K562 (cell line): ENCODE measurements around the gene MYCBP. TPM values are rescaled to one million over a fixed set of nuclear protein-coding genes. Genes with fewer than 3 reads are reported as not detected.

Source experiments
- BCL6 ChIP-seq: fragments of 250-450 bp; sonication (Bioruptor Pico); IDR thresholded peaks from 2 replicates; pipeline ENCODE4 v1.4.0; 2020
- DDX20 ChIP-seq: fragments of 450-650 bp; IDR thresholded peaks from 2 replicates; pipeline ENCODE4 v1.6.1; 2016; ENCODE audit warnings: missing genetic modification characterization, low read depth, mild to moderate bottlenecking, missing compliant biosample characterization, moderate library complexity
- DEAF1 ChIP-seq: fragments of 450-650 bp; formaldehyde crosslinking; IDR thresholded peaks from 2 replicates; pipeline ENCODE4 v1.4.0; 2020; ENCODE audit warnings: mild to moderate bottlenecking, moderate library complexity
- EP300 ChIP-seq: IDR thresholded peaks from 2 replicates; pipeline ENCODE4 v1.6.1; 2012; ENCODE audit warnings: low read length, improper control_type of control experiment
- FOXJ3 ChIP-seq: sonication (generic); formaldehyde crosslinking; IDR thresholded peaks from 2 replicates; pipeline ENCODE4 v1.4.0; 2020; ENCODE audit warnings: mild to moderate bottlenecking, missing genetic modification reagents
- HDAC2 ChIP-seq: fragments of 450-650 bp; IDR thresholded peaks from 2 replicates; pipeline ENCODE4 v1.6.1; 2016; ENCODE audit warnings: mild to moderate bottlenecking
- HNRNPL ChIP-seq: fragments of 200-400 bp; formaldehyde crosslinking; IDR thresholded peaks from 2 replicates; pipeline ENCODE4 v1.6.1; 2017; ENCODE audit warnings: low read depth, mild to moderate bottlenecking, low read length
- HNRNPLL ChIP-seq: fragments of 200-400 bp; formaldehyde crosslinking; IDR thresholded peaks from 2 replicates; pipeline ENCODE4 v1.6.1; 2017; ENCODE audit warnings: low read length, low read depth, mild to moderate bottlenecking; ENCODE audit not compliant: poor library complexity, severe bottlenecking
- KAT7 ChIP-seq: sonication (generic); formaldehyde crosslinking; IDR thresholded peaks from 2 replicates; pipeline ENCODE4 v1.8.0; 2022; ENCODE audit warnings: missing genetic modification reagents, mild to moderate bottlenecking, borderline replicate concordance
- KHSRP ChIP-seq: fragments of 450-650 bp; IDR thresholded peaks from 2 replicates; pipeline ENCODE4 v1.6.1; 2017
- MAZ ChIP-seq, 2 experiments: fragments of 450-650 bp in 1 of 2; sonication (generic) in 1 of 2; formaldehyde crosslinking; IDR thresholded peaks in 1 of 2; conservative IDR thresholded peaks in 1 of 2; 2 replicates each; pipeline versions ENCODE4 v1.4.0 to v1.5.0; 2020; ENCODE audit warnings: mild to moderate bottlenecking in 1 of 2, missing genetic modification reagents in 1 of 2
- NRF1 ChIP-seq, 2 experiments: fragments of 450-650 bp; IDR thresholded peaks in 1 of 2; conservative IDR thresholded peaks in 1 of 2; 2 replicates each; pipeline ENCODE4 v1.6.1; 2014; ENCODE audit warnings: mild to moderate bottlenecking in 2 of 2
- PATZ1 ChIP-seq: fragments of 250-450 bp; sonication (Bioruptor Pico); IDR thresholded peaks from 2 replicates; pipeline ENCODE4 v1.5.0; 2020; ENCODE audit warnings: mild to moderate bottlenecking, borderline replicate concordance
- PURB ChIP-seq: sonication (generic); formaldehyde crosslinking; IDR thresholded peaks from 2 replicates; pipeline ENCODE4 v1.9.0; 2021; ENCODE audit warnings: low read depth, mild to moderate bottlenecking, missing genetic modification reagents
- RHOXF2B ChIP-seq: fragments of 250-450 bp; sonication (Bioruptor Pico); conservative IDR thresholded peaks from 2 replicates; pipeline ENCODE4 v1.5.1; 2021
- SMARCA4 ChIP-seq: fragments of 450-650 bp; IDR thresholded peaks from 2 replicates; pipeline ENCODE4 v1.6.1; 2016
- TSC22D4 ChIP-seq: fragments of 450-650 bp; IDR thresholded peaks from 2 replicates; pipeline ENCODE4 v1.6.1; 2016; ENCODE audit warnings: missing genetic modification characterization, missing biosample characterization, control low read depth
- USF1 ChIP-seq: sonication (generic); formaldehyde crosslinking; IDR thresholded peaks from 2 replicates; pipeline ENCODE4 v1.9.0; 2022; ENCODE audit warnings: mild to moderate bottlenecking, missing genetic modification reagents
- ZNF239 ChIP-seq: fragments of 250-450 bp; sonication (Bioruptor Pico); IDR thresholded peaks from 2 replicates; pipeline ENCODE4 v1.4.0; 2020; ENCODE audit warnings: mild to moderate bottlenecking
- ZNF398 ChIP-seq: fragments of 250-450 bp; sonication (Bioruptor Pico); IDR thresholded peaks from 2 replicates; pipeline ENCODE4 v1.8.0; 2021; ENCODE audit warnings: moderate library complexity, mild to moderate bottlenecking, inconsistent platforms
- ZNF449 ChIP-seq: fragments of 250-450 bp; sonication (Bioruptor Pico); IDR thresholded peaks from 2 replicates; pipeline ENCODE4 v1.8.0; 2022; ENCODE audit warnings: moderate library complexity, mild to moderate bottlenecking, inconsistent platforms
- polyA plus RNA-seq, 8 experiments: library from polyadenylated mRNA; depleted of rRNA in 4 of 8; stranded (reverse) in 5 of 8; unstranded in 3 of 8; fragments of >200 nt; fragmentation: Nextera tagmentation in 2 of 8; fragmentation: Illumina TruSeq in 1 of 8; extraction: Ambion mirVana in 2 of 8; extraction: Trizol in 1 of 8; gene quantifications; 2 replicates each; pipeline versions ENCODE4 v1.2.1 to v1.2.3, GENCODE V29; 2011 to 2014; ENCODE audit warnings: inconsistent platforms in 1 of 8, missing spikeins in 1 of 8
- total RNA-seq, 7 experiments: library from RNA; depleted of rRNA in 6 of 7; stranded (reverse); fragments of >200 nt in 6 of 7; fragmentation: Illumina TruSeq in 2 of 7; extraction: Trizol in 2 of 7; gene quantifications; 2 replicates each; pipeline versions ENCODE4 v1.2.1 to v1.2.3, GENCODE V29; 2011 to 2021; ENCODE audit warnings: low replicate concordance in 1 of 7

Gene MYCBP
- total and polyA plus RNA-seq, 9 of the 15 experiments (the other 6 are each of a cell fraction or from before 2014, with no cell fraction given) = 32.3 to 253 (median 72.9) TPM

- TF ChIP-seq MAZ (CRISPR knock-in tag; conservative IDR thresholded peaks at IDR 0.05 in 1 of 2, IDR thresholded peaks at IDR 0.05 in 1 of 2) (no peak; a peak in 1 of 4 replicates), KAT7 (CRISPR knock-in tag) (no peak), ZNF398 (CRISPR knock-in tag) (no peak), TSC22D4 (tag) (no peak), KHSRP (no peak), NRF1 (conservative IDR thresholded peaks at IDR 0.05 in 1 of 2, IDR thresholded peaks at IDR 0.05 in 1 of 2) (0 out of 4 replicates have a peak, but pooled peaks have one; percentile 18 to 26), ZNF449 (CRISPR knock-in tag) (no peak), HDAC2 (0 out of 2 replicates have a peak, but pooled peaks have one; percentile 18), BCL6 (CRISPR knock-in tag) (no peak), ZNF239 (CRISPR knock-in tag) (no peak), SMARCA4 (no peak), EP300 (no peak), FOXJ3 (CRISPR knock-in tag) (no peak), DEAF1 (CRISPR knock-in tag) (no peak), HNRNPL (no peak), PURB (CRISPR knock-in tag) (no peak), DDX20 (tag) (no peak), PATZ1 (no peak), RHOXF2B (CRISPR knock-in tag) (no peak), USF1 (CRISPR knock-in tag) (no peak), HNRNPLL (peak; percentile 40)
These were observed 14.2 kb downstream of the MYCBP start (continued) for GRCh38 chr1:38858833-38859560.
